Stimulated activated CD4-positive, alpha-beta T cell treated with anti-CD3 and anti-CD28 coated beads, Interleukin-12 subunit alpha, Interleukin-12 subunit beta, amount 100 ng/mL, for 24 hours (primary cell): ENCODE results near the gene CDCP1.

ENCODE experiments used
- DNase-seq, 2 experiments: peaks; one replicate each; pipeline ENCODE4 v3.0.0-alpha.2; 2020; ENCODE audit warnings: low read depth in 2 of 2

The CDCP1 gene

GRCh38 chr3:45113625-45114050, 32.5 kb downstream of the CDCP1 start:
- DNase-seq: no peak

- DNase-seq: no peak
Measured at GRCh38 chr3:45112939-45113338, 33.2 kb downstream of the CDCP1 start.

- no peak for DNase-seq
Measured at GRCh38 chr3:45110509-45110833, 35.7 kb downstream of the CDCP1 start.

GRCh38 chr3:45109771-45110508, 36.2 kb downstream of the CDCP1 start:
- no peak for DNase-seq

- no peak for DNase-seq
Measured at GRCh38 chr3:45106874-45107273, 39.3 kb downstream of the CDCP1 start.

GRCh38 chr3:45105855-45106671, 40.1 kb downstream of the CDCP1 start:
- peak; percentile 28 to 76 for DNase-seq

- no peak for DNase-seq
Measured at GRCh38 chr3:45104715-45105711, 41.2 kb downstream of the CDCP1 start.

- DNase-seq: no peak
Measured at GRCh38 chr3:45103753-45104714, 42.1 kb downstream of the CDCP1 start.

GRCh38 chr3:45103334-45103733, 42.8 kb downstream of the CDCP1 start:
- DNase-seq: no peak

GRCh38 chr3:45100981-45101407, 45.2 kb downstream of the CDCP1 start:
- no peak for DNase-seq

- no peak for DNase-seq
Measured at GRCh38 chr3:45098310-45098709, 47.9 kb downstream of the CDCP1 start.

- DNase-seq: no peak
Measured at GRCh38 chr3:45097296-45097883, 48.8 kb downstream of the CDCP1 start.

- no peak for DNase-seq
Measured at GRCh38 chr3:45095916-45096526, 50.2 kb downstream of the CDCP1 start.

GRCh38 chr3:45093176-45093575, 53.0 kb downstream of the CDCP1 start:
- no peak for DNase-seq

- DNase-seq: no peak
Measured at GRCh38 chr3:45092132-45093031, 53.8 kb downstream of the CDCP1 start.

GRCh38 chr3:45090855-45091254, 55.3 kb downstream of the CDCP1 start:
- DNase-seq: no peak

- no peak for DNase-seq
Measured at GRCh38 chr3:45088543-45089358, 57.4 kb downstream of the CDCP1 start.

- no peak for DNase-seq
Measured at GRCh38 chr3:45087155-45087554, 59.0 kb downstream of the CDCP1 start.
